Astrocyte (in vitro differentiated cells and primary cell): ENCODE data around the gene APP.

Experiments
- EZH2 ChIP-seq: IDR thresholded peaks from 2 replicates; pipeline ENCODE4 v1.6.1; 2012; ENCODE audit warnings: mild to moderate bottlenecking, low read length, inconsistent platforms; ENCODE audit not compliant: insufficient read depth
- TF ChIP-seq, protein P1 (sequence below): IDR thresholded peaks from 2 replicates; pipeline ENCODE4 v1.5.1; 2011; ENCODE audit warnings: low read depth, mild to moderate bottlenecking, inconsistent platforms, low read length, moderate library complexity; ENCODE audit not compliant: insufficient read depth

DNA sequence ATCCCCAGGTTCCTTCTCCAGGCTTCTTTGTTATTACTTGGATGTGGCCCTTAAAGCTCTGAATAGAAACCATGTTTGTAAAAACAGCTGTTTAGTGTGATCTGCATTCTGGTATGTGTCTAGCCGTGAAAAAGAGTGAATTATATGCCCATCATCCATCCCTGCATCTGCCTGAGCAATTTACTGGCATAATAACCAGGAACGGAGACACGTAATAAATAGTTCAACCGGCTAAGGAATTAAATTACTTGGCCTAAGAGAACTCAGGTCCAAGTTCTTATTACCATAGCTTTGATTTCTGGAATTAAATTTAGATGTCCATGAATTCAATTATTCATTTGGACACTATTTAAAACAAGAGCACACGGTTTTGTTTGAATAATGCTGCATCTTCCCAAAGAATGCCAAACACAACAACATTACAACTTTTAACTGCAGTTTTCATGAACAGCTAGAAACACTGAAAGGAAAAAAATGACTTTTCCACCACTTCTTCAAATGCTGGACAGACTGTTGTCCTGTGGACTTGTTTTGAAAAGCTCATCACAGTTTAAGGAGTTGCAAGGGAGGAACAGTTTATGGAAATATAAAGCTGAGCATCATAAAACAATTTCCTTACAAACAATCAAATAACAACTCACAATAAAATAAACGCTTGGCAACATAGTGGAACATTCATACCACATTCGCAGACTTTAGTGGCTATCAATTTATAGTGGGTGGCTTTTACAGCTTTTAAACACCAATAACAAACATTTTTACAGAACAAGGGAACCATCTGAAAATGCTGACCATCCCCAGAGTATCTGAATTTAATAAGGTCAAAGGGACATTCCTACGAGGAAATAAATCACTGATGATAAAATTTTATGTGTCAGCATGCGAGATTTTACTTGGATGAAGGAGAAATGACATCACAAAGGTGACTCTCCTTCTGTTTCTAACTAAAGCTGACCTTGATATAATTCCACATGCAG, 144.7 kb downstream of the APP start:
- TF ChIP-seq, protein P1, sequence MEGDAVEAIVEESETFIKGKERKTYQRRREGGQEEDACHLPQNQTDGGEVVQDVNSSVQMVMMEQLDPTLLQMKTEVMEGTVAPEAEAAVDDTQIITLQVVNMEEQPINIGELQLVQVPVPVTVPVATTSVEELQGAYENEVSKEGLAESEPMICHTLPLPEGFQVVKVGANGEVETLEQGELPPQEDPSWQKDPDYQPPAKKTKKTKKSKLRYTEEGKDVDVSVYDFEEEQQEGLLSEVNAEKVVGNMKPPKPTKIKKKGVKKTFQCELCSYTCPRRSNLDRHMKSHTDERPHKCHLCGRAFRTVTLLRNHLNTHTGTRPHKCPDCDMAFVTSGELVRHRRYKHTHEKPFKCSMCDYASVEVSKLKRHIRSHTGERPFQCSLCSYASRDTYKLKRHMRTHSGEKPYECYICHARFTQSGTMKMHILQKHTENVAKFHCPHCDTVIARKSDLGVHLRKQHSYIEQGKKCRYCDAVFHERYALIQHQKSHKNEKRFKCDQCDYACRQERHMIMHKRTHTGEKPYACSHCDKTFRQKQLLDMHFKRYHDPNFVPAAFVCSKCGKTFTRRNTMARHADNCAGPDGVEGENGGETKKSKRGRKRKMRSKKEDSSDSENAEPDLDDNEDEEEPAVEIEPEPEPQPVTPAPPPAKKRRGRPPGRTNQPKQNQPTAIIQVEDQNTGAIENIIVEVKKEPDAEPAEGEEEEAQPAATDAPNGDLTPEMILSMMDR, result no peak
- TF ChIP-seq EZH2, result no peak
